Neural progenitor cell (in vitro differentiated cells): ENCODE results near the gene TNC.

Experiments
- EZH2 ChIP-seq: fragments of 200-600 bp; sonication (generic); IDR thresholded peaks from 2 replicates; pipeline ENCODE4 v1.6.1; 2017; ENCODE audit warnings: antibody characterized with exemption, mild to moderate bottlenecking, moderate library complexity
- TF ChIP-seq, protein P1 (sequence below): fragments of 200-600 bp; sonication (generic); IDR thresholded peaks from 2 replicates; pipeline ENCODE4 v1.5.1; 2017; ENCODE audit warnings: antibody characterized with exemption, mild to moderate bottlenecking

DNA sequence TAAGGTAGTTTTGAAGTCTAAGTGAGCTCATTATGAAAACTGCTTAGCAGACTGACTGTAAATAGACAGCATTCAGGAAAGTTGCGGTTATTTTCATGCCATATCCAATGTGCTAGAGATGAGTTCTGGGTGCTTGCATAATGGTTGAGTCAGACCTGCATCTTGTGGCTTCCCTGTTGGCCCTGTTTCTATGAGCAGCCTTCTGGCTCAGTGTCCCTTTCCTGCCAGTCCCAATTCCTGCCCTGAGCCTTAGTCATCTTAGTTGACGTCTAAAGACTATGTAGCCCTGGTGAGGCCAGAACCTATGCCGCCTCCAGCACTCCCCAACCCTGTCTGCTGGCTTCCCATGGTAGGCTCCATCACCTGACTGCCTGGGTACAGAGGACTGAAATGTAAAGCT lies 111.3 kb downstream of the TNC start:
- TF ChIP-seq, protein P1, sequence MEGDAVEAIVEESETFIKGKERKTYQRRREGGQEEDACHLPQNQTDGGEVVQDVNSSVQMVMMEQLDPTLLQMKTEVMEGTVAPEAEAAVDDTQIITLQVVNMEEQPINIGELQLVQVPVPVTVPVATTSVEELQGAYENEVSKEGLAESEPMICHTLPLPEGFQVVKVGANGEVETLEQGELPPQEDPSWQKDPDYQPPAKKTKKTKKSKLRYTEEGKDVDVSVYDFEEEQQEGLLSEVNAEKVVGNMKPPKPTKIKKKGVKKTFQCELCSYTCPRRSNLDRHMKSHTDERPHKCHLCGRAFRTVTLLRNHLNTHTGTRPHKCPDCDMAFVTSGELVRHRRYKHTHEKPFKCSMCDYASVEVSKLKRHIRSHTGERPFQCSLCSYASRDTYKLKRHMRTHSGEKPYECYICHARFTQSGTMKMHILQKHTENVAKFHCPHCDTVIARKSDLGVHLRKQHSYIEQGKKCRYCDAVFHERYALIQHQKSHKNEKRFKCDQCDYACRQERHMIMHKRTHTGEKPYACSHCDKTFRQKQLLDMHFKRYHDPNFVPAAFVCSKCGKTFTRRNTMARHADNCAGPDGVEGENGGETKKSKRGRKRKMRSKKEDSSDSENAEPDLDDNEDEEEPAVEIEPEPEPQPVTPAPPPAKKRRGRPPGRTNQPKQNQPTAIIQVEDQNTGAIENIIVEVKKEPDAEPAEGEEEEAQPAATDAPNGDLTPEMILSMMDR, result no peak
- TF ChIP-seq EZH2, result no peak
